Esophagus squamous epithelium (tissue), 5 donors: Measurements from ENCODE around the gene SNX19. TPM values are rescaled to one million over a fixed set of nuclear protein-coding genes. Genes with fewer than 3 reads are reported as not detected.

Experiments
- DNase-seq: peaks from one replicate; lab custom pipeline; 2025; lab: John Stamatoyannopoulos, UW
- H3K27ac ChIP-seq, 4 donors: fragments of 200-600 bp; sonication (generic); one replicate each; pipeline ENCODE4 v1.5.1; 2016 to 2019; ENCODE audit warnings: mild to moderate bottlenecking in 1 of 4
- H3K27me3 ChIP-seq, 4 donors: fragments of 200-600 bp; sonication (generic); 1 replicate in 3 of 4; 2 replicates in 1 of 4; pipeline versions ENCODE4 v1.5.1 to v1.6.0; 2017 to 2021; ENCODE audit warnings: antibody characterized with exemption in 1 of 4
- H3K36me3 ChIP-seq, 3 donors: fragments of 200-600 bp; sonication (generic); one replicate each; pipeline ENCODE4 v1.5.1; 2016 to 2019
- H3K4me1 ChIP-seq, 3 donors: fragments of 200-600 bp; sonication (generic); one replicate each; pipeline ENCODE4 v1.5.1; 2017 to 2019
- H3K4me3 ChIP-seq, 4 donors: fragments of 200-600 bp; sonication (generic); 1 replicate in 3 of 4; 2 replicates in 1 of 4; pipeline ENCODE4 v1.5.1; 2016 to 2019; ENCODE audit warnings: mild to moderate bottlenecking in 2 of 4, moderate library complexity in 1 of 4
- H3K9me3 ChIP-seq, 3 donors: fragments of 200-600 bp; sonication (generic); one replicate each; pipeline ENCODE4 v1.5.1; 2016 to 2019
- CTCF ChIP-seq, 6 experiments: fragments of 450-650 bp in 4 of 6; fragments of 200-600 bp in 2 of 6; sonication (generic) in 2 of 6; IDR thresholded peaks; one replicate each; pipeline ENCODE4 v1.5.1; 2016 to 2019; ENCODE audit warnings: antibody characterized with exemption in 6 of 6, mild to moderate bottlenecking in 4 of 6, moderate library complexity in 4 of 6
- POLR2A ChIP-seq, 4 donors: fragments of 450-650 bp; IDR thresholded peaks; one replicate each; pipeline ENCODE4 v1.6.1; 2017; ENCODE audit warnings: antibody characterized with exemption in 4 of 4, mild to moderate bottlenecking in 4 of 4, moderate library complexity in 3 of 4
- WGBS, 2 donors: methylation state at CpG; one replicate each; pipeline ENCODE4 v1.1.5; 2018; 5-methylcytosine and 5-hydroxymethylcytosine counted together
- intact Hi-C: fragments of 100-400 bp; cut with DNase I; formaldehyde crosslinking; loops from one replicate; pipeline ENCODE4 v1.15.0; 2022
- total RNA-seq, 4 donors: library from RNA; depleted of rRNA; stranded (reverse); fragments of >200 nt; gene quantifications; one replicate each; pipeline ENCODE4 v1.1.0, GENCODE V29; 2016
- donor health status: DM: yes; HTN: yes; CAD: no.

The SNX19 gene
- total RNA-seq, 4 donors from 2014 or later = 38.0 to 75.0 (median 52.1) TPM

GRCh38 chr11:130866831-130867230 is 49.4 kb downstream of the SNX19 start:
- no peaks in the 10 kb centered on the region for H3K27me3 ChIP-seq
- DNase-seq = no peak
- TF ChIP-seq CTCF (IDR thresholded peaks at IDR 0.05) (no peak), POLR2A (IDR thresholded peaks at IDR 0.05) (no peak)
- H3K36me3 ChIP-seq = peaks cover 0 to 20% (median 0%) of the 10 kb centered on the region in 3 donors
- no peaks in the 10 kb centered on the region for H3K9me3 ChIP-seq
- no peak overlapping the region for H3K4me3 ChIP-seq
- peaks cover 0 to 13% (median 8%) of the 10 kb centered on the region in 3 donors for H3K4me1 ChIP-seq
- WGBS, 2 donors = 48 to 62% methylated on average over 4 of the region's 4 CpGs
- no peak overlapping the region for H3K27ac ChIP-seq
- intact Hi-C loops = no loop called here

- no peak for DNase-seq
- Histone ChIP-seq H3K27me3 (no peaks in the 10 kb centered on the region), H3K4me1 (peaks cover 0 to 13% (median 7%) of the 10 kb centered on the region in 3 donors), H3K36me3 (peaks cover 0 to 10% (median 0%) of the 10 kb centered on the region in 3 donors), H3K9me3 (no peaks in the 10 kb centered on the region), H3K27ac (no peak overlapping the region), H3K4me3 (no peak overlapping the region)
- 91 to 94% methylated on average over 7 of the region's 7 CpGs for WGBS, 2 donors
- intact Hi-C loops = no loop called here
- TF ChIP-seq POLR2A (IDR thresholded peaks at IDR 0.05) (no peak), CTCF (IDR thresholded peaks at IDR 0.05) (no peak)
Observed at GRCh38 chr11:130865774-130866114, 50.5 kb downstream of the SNX19 start.

- no peaks in the 10 kb centered on the region for H3K9me3 ChIP-seq
- no peak for TF ChIP-seq POLR2A (IDR thresholded peaks at IDR 0.05)
- no peak for TF ChIP-seq CTCF (IDR thresholded peaks at IDR 0.05)
- no peak overlapping the region for H3K27ac ChIP-seq
- peaks cover 0 to 4% (median 0%) of the 10 kb centered on the region in 3 donors for H3K36me3 ChIP-seq
- H3K4me1 ChIP-seq = peaks cover 0 to 15% (median 7%) of the 10 kb centered on the region in 3 donors
- no peak for DNase-seq
- no peaks in the 10 kb centered on the region for H3K27me3 ChIP-seq
- 82 to 86% methylated on average over 5 to 9 of the region's 11 CpGs for WGBS, 2 donors
- H3K4me3 ChIP-seq = no peak overlapping the region
- intact Hi-C loops = no loop called here
Observed at GRCh38 chr11:130865091-130865773, 51.0 kb downstream of the SNX19 start.

- Histone ChIP-seq H3K27ac (peak overlapping the region in 3 of 4 donors; percentile 7 to 56 (median 39)), H3K4me3 (no peak overlapping the region), H3K36me3 (no peaks in the 10 kb centered on the region), H3K27me3 (no peaks in the 10 kb centered on the region), H3K4me1 (peaks cover 0 to 24% (median 7%) of the 10 kb centered on the region in 3 donors), H3K9me3 (no peaks in the 10 kb centered on the region)
- peak; percentile 49 for DNase-seq
- TF ChIP-seq CTCF (IDR thresholded peaks at IDR 0.05) (peak; percentile 99 to 100 (median 100)), POLR2A (IDR thresholded peaks at IDR 0.05) (no peak)
- WGBS, 2 donors = 15 to 48% methylated on average over 10 to 12 of the region's 30 CpGs
- intact Hi-C loops = loop anchor here (5.0 kb wide), 1 partner anchor 425 kb away; no protein-coding TSS in a partner anchor
Observed at GRCh38 chr11:130861902-130862860, 54.1 kb downstream of the SNX19 start.
